Activated CD4-positive, alpha-beta T cell treated with anti-CD3 and anti-CD28 coated beads for 1 hour (primary cell): ENCODE data around the gene PTPN1.
"Not testable (repeated sequence)": the region's sequence is repeated elsewhere in the genome, so short reads cannot be mapped to it uniquely, and the experiment has no call there.

ENCODE experiments used
- DNase-seq: peaks from one replicate; pipeline ENCODE4 v3.0.0-alpha.2; 2020

PTPN1 gene

GRCh38 chr20:50482396-50482981 lies 27.7 kb upstream of the PTPN1 start:
- DNase-seq, result no peak

- DNase-seq, result no peak
These were observed 25.8 kb upstream of the PTPN1 start for GRCh38 chr20:50484271-50484976.

GRCh38 chr20:50487397-50487796 lies 22.8 kb upstream of the PTPN1 start:
- DNase-seq, result no peak

GRCh38 chr20:50488236-50488806 lies 21.9 kb upstream of the PTPN1 start:
- DNase-seq, result no peak

GRCh38 chr20:50491168-50491567 lies 19.0 kb upstream of the PTPN1 start:
- DNase-seq, result no peak

GRCh38 chr20:50491926-50492634 lies 18.1 kb upstream of the PTPN1 start:
- DNase-seq, result no peak

GRCh38 chr20:50493881-50494253 lies 16.3 kb upstream of the PTPN1 start:
- no peak for DNase-seq

- DNase-seq, result no peak
These were observed 15.8 kb upstream of the PTPN1 start for GRCh38 chr20:50494428-50494827.

GRCh38 chr20:50496773-50497385 lies 13.3 kb upstream of the PTPN1 start:
- DNase-seq, result no peak

- DNase-seq, result no peak
These were observed 12.0 kb upstream of the PTPN1 start for GRCh38 chr20:50498071-50498776.

- no peak for DNase-seq
These were observed 10.2 kb upstream of the PTPN1 start for GRCh38 chr20:50499938-50500337.

- DNase-seq, result no peak
These were observed 8.0 kb upstream of the PTPN1 start for GRCh38 chr20:50501972-50502745.

GRCh38 chr20:50504231-50504823 lies 5.9 kb upstream of the PTPN1 start:
- no peak for DNase-seq

GRCh38 chr20:50506270-50506579 lies 4.0 kb upstream of the PTPN1 start:
- DNase-seq, result no peak

GRCh38 chr20:50507745-50508144 lies 2.4 kb upstream of the PTPN1 start:
- not testable (repeated sequence) for DNase-seq

- no peak for DNase-seq
These were observed 1.9 kb upstream of the PTPN1 start for GRCh38 chr20:50508171-50508755.

- no peak for DNase-seq
These were observed 741 bp downstream of the PTPN1 start for GRCh38 chr20:50510706-50511542.

GRCh38 chr20:50512323-50512722 lies 2.1 kb downstream of the PTPN1 start:
- DNase-seq, result no peak

GRCh38 chr20:50513169-50514034 lies 3.2 kb downstream of the PTPN1 start:
- DNase-seq, result no peak

- DNase-seq, result no peak
These were observed 3.8 kb downstream of the PTPN1 start for GRCh38 chr20:50514035-50514337.
